PFSK-1 (cell line): ENCODE data around the gene RASA1.

Experiments
- FOXP2 ChIP-seq: optimal IDR thresholded peaks from 2 replicates; pipeline ENCODE3; 2011; ENCODE audit warnings: borderline replicate concordance, control low read depth, inconsistent platforms; ENCODE audit not compliant: insufficient read depth; ENCODE audit errors: extremely low read length, extremely low read depth
- POLR2AphosphoS5 ChIP-seq: IDR thresholded peaks from 2 replicates; pipeline ENCODE4 v1.6.1; 2012; ENCODE audit warnings: low read depth, mild to moderate bottlenecking, control low read depth, low read length, moderate library complexity
- REST ChIP-seq, 2 experiments: IDR thresholded peaks; 2 replicates each; pipeline versions ENCODE4 v1.6.1 to v1.8.0; 2011 to 2012; ENCODE audit warnings: low read depth in 2 of 2, low read length in 2 of 2, control low read depth in 1 of 2, inconsistent platforms in 1 of 2, mild to moderate bottlenecking in 1 of 2, moderate library complexity in 1 of 2; ENCODE audit not compliant: insufficient read depth in 1 of 2
- SIN3A ChIP-seq: IDR thresholded peaks from 2 replicates; pipeline ENCODE4 v1.6.1; 2012; ENCODE audit warnings: mild to moderate bottlenecking, low read length, moderate library complexity, borderline replicate concordance; ENCODE audit not compliant: insufficient read depth
- TAF1 ChIP-seq: IDR thresholded peaks from 2 replicates; pipeline ENCODE4 v1.6.1; 2012; ENCODE audit warnings: low read length, control low read depth, borderline replicate concordance; ENCODE audit not compliant: insufficient read depth

RASA1 gene

GRCh38 chr5:87252283-87252605 lies 15.4 kb upstream of the RASA1 start:
- TF ChIP-seq REST (IDR thresholded peaks at IDR 0.05; ENCODE audit: insufficient read depth in 1 of 2, low read depth in 2 of 2, low read length in 2 of 2) (no peak), SIN3A (no peak), TAF1 (no peak), FOXP2 (no peak), POLR2AphosphoS5 (no peak)

DNA sequence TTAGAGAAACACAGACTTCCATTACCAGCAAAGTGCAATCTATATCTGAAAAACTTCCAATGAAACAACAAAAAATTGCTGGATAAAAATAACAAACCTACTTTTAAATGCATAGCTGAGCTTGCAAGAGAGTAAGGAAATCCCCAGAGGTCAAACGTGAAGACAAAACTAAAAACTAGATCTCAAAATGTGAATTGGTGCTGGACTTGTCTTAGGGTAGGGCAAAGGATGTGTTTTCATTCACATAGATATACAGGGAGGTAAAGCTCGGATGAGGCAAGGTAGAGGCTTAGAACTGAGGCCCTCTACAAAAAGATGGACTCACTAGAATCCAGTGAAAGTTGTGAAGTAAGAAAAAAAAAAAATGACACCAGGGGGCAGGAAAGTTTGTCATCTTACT lies 13.6 kb upstream of the RASA1 start:
- TF ChIP-seq SIN3A = no peak
- no peak for TF ChIP-seq REST (IDR thresholded peaks at IDR 0.05; ENCODE audit: insufficient read depth in 1 of 2, low read depth in 2 of 2, low read length in 2 of 2)
- TF ChIP-seq TAF1 = no peak
- no peak for TF ChIP-seq FOXP2
- TF ChIP-seq POLR2AphosphoS5 = no peak

GRCh38 chr5:87258507-87258906 lies 9.2 kb upstream of the RASA1 start:
- no peak for TF ChIP-seq REST (IDR thresholded peaks at IDR 0.05; ENCODE audit: insufficient read depth in 1 of 2, low read depth in 2 of 2, low read length in 2 of 2)
- TF ChIP-seq SIN3A = no peak
- no peak for TF ChIP-seq FOXP2
- no peak for TF ChIP-seq POLR2AphosphoS5
- TF ChIP-seq TAF1 = no peak

- no peak for TF ChIP-seq TAF1
- TF ChIP-seq REST (IDR thresholded peaks at IDR 0.05; ENCODE audit: insufficient read depth in 1 of 2, low read depth in 2 of 2, low read length in 2 of 2) = no peak
- TF ChIP-seq POLR2AphosphoS5 = no peak
Observed at GRCh38 chr5:87260604-87261192, 7.0 kb upstream of the RASA1 start.

GRCh38 chr5:87263498-87263897 lies 4.2 kb upstream of the RASA1 start:
- no peak for TF ChIP-seq POLR2AphosphoS5
- no peak for TF ChIP-seq SIN3A
- no peak for TF ChIP-seq FOXP2
- TF ChIP-seq TAF1 = no peak
- TF ChIP-seq REST (IDR thresholded peaks at IDR 0.05; ENCODE audit: insufficient read depth in 1 of 2, low read depth in 2 of 2, low read length in 2 of 2) = no peak
